Liver (tissue), 9 donors: Measurements from ENCODE around the gene GPR152. TPM values are rescaled to one million over a fixed set of nuclear protein-coding genes. Genes with fewer than 3 reads are reported as not detected.

Source experiments
- DNase-seq: peaks from one replicate; pipeline ENCODE4 v3.0.0-alpha.2; 2017; ENCODE audit warnings: low spot score
- H3K27ac ChIP-seq, 2 donors: one replicate each; pipeline ENCODE4 v1.7.0; 2013; ENCODE audit warnings: inconsistent platforms in 2 of 2, low read length in 2 of 2, control low read depth in 1 of 2, low read depth in 1 of 2, mild to moderate bottlenecking in 1 of 2
- H3K27me3 ChIP-seq, 4 donors: one replicate each; pipeline versions ENCODE4 v1.6.1 to v1.7.0; 2013; ENCODE audit warnings: low read length in 3 of 4, inconsistent platforms in 1 of 4, mild to moderate bottlenecking in 1 of 4, moderate library complexity in 1 of 4; ENCODE audit not compliant: control insufficient read depth in 4 of 4, insufficient read depth in 4 of 4
- H3K36me3 ChIP-seq, 4 donors: one replicate each; pipeline versions ENCODE4 v1.6.1 to v1.7.0; 2013; ENCODE audit warnings: low read length in 3 of 4, mild to moderate bottlenecking in 3 of 4, low read depth in 1 of 4, moderate library complexity in 1 of 4; ENCODE audit not compliant: control insufficient read depth in 4 of 4, insufficient read depth in 3 of 4
- H3K4me1 ChIP-seq, 4 donors: one replicate each; pipeline versions ENCODE4 v1.6.1 to v1.7.0; 2013; ENCODE audit warnings: low read length in 3 of 4, mild to moderate bottlenecking in 3 of 4, moderate library complexity in 1 of 4; ENCODE audit not compliant: control insufficient read depth in 4 of 4, insufficient read depth in 4 of 4
- H3K4me3 ChIP-seq, 3 donors: one replicate each; pipeline versions ENCODE4 v1.6.1 to v1.7.0; 2013; ENCODE audit warnings: low read length in 3 of 3, control low read depth in 1 of 3, low read depth in 1 of 3, mild to moderate bottlenecking in 1 of 3
- H3K9ac ChIP-seq, 2 donors: one replicate each; pipeline ENCODE4 v1.7.0; 2013; ENCODE audit warnings: low read length in 2 of 2, mild to moderate bottlenecking in 2 of 2, moderate library complexity in 2 of 2, control low read depth in 1 of 2, low read depth in 1 of 2
- H3K9me3 ChIP-seq, 4 donors: one replicate each; pipeline versions ENCODE4 v1.6.1 to v1.7.0; 2013; ENCODE audit warnings: low read length in 3 of 4; ENCODE audit not compliant: control insufficient read depth in 4 of 4
- ATF3 ChIP-seq: IDR thresholded peaks from 2 replicates; pipeline ENCODE4 v1.6.1; 2016; ENCODE audit warnings: antibody characterized with exemption
- CTCF ChIP-seq: fragments of 150-350 bp; IDR thresholded peaks from 2 replicates; pipeline ENCODE4 v1.5.1; 2017; ENCODE audit warnings: improper control_type of control experiment, low read depth, low read length; ENCODE audit not compliant: missing input control
- EGR1 ChIP-seq, 2 donors: IDR thresholded peaks; 2 replicates each; pipeline ENCODE4 v1.6.1; 2016 to 2018; ENCODE audit warnings: antibody characterized with exemption in 2 of 2, low read depth in 2 of 2
- FOXA1 ChIP-seq: IDR thresholded peaks from 2 replicates; pipeline ENCODE4 v1.6.1; 2016; ENCODE audit warnings: antibody characterized with exemption
- FOXA2 ChIP-seq: IDR thresholded peaks from 2 replicates; pipeline ENCODE4 v1.6.1; 2016; ENCODE audit warnings: antibody characterized with exemption
- GABPA ChIP-seq, 2 donors: IDR thresholded peaks in 1 of 2; conservative IDR thresholded peaks in 1 of 2; 2 replicates each; pipeline ENCODE4 v1.6.1; 2016; ENCODE audit warnings: antibody characterized with exemption in 2 of 2, mild to moderate bottlenecking in 1 of 2, moderate library complexity in 1 of 2
- HNF4A ChIP-seq, 2 donors: conservative IDR thresholded peaks; 2 replicates each; pipeline ENCODE4 v1.6.1; 2016; ENCODE audit warnings: antibody characterized with exemption in 2 of 2, mild to moderate bottlenecking in 2 of 2
- HNF4G ChIP-seq: IDR thresholded peaks from 2 replicates; pipeline ENCODE4 v1.6.1; 2016; ENCODE audit warnings: antibody characterized with exemption
- JUND ChIP-seq, 2 donors: IDR thresholded peaks; 2 replicates each; pipeline ENCODE4 v1.6.1; 2016; ENCODE audit warnings: antibody characterized with exemption in 2 of 2
- MAX ChIP-seq: IDR thresholded peaks from 2 replicates; pipeline ENCODE4 v1.6.1; 2016; ENCODE audit warnings: antibody characterized with exemption
- NR2F2 ChIP-seq: IDR thresholded peaks from 2 replicates; pipeline ENCODE4 v1.6.1; 2016; ENCODE audit warnings: antibody characterized with exemption
- RAD21 ChIP-seq, 2 donors: IDR thresholded peaks; 2 replicates each; pipeline ENCODE4 v1.6.1; 2016; ENCODE audit warnings: antibody characterized with exemption in 2 of 2, mild to moderate bottlenecking in 2 of 2
- REST ChIP-seq: IDR thresholded peaks from 2 replicates; pipeline ENCODE4 v1.6.1; 2016; ENCODE audit warnings: antibody characterized with exemption, mild to moderate bottlenecking
- RXRA ChIP-seq, 2 donors: IDR thresholded peaks; 2 replicates each; pipeline ENCODE4 v1.6.1; 2017 to 2018; ENCODE audit warnings: antibody characterized with exemption in 2 of 2, mild to moderate bottlenecking in 1 of 2
- SP1 ChIP-seq: IDR thresholded peaks from 2 replicates; pipeline ENCODE4 v1.6.1; 2018; ENCODE audit warnings: antibody characterized with exemption, mild to moderate bottlenecking
- TAF1 ChIP-seq: conservative IDR thresholded peaks from 2 replicates; pipeline ENCODE4 v1.6.1; 2016; ENCODE audit warnings: antibody characterized with exemption, mild to moderate bottlenecking
- YY1 ChIP-seq: IDR thresholded peaks from 2 replicates; pipeline ENCODE4 v1.6.1; 2016; ENCODE audit warnings: antibody characterized with exemption, mild to moderate bottlenecking
- ZBTB33 ChIP-seq: IDR thresholded peaks from 2 replicates; pipeline ENCODE4 v1.6.1; 2016; ENCODE audit warnings: antibody characterized with exemption
- WGBS: extraction: QIAGEN DNeasy Blood & Tissue Kit; methylation state at CpG from one replicate; pipeline ENCODE4 v1.1.7; 2013; 5-methylcytosine and 5-hydroxymethylcytosine counted together
- polyA plus RNA-seq, 2 donors: library from polyadenylated mRNA; stranded (reverse) in 1 of 2; unstranded in 1 of 2; fragments of 200-250 nt in 1 of 2; fragments of >200 nt in 1 of 2; fragmentation: Nextera tagmentation in 1 of 2; extraction: Ambion mirVana in 1 of 2; gene quantifications; one replicate each; pipeline versions ENCODE4 v1.2.1 to v1.2.3, GENCODE V29; 2013 to 2015
- total RNA-seq, 2 donors: library from RNA; depleted of rRNA; stranded (reverse); fragments of >200 nt; gene quantifications; one replicate each; pipeline ENCODE4 v1.2.3, GENCODE V29; 2014
- donor health status: healthy.
- donor health status: healthy.
- donor health status: healthy.
- donor health status: healthy.
- donor health status: healthy.

GPR152 gene
- total and polyA plus RNA-seq, 4 donors = not detected

GRCh38 chr11:67470337-67471002, 17.9 kb upstream of the GPR152 start:
- TF ChIP-seq HNF4A (conservative IDR thresholded peaks at IDR 0.05) (no peak), FOXA1 (no peak), ZBTB33 (no peak), TAF1 (no peak), YY1 (no peak), FOXA2 (no peak), EGR1 (IDR thresholded peaks at IDR 0.05; ENCODE audit: low read depth in 2 of 2) (no peak), GABPA (IDR thresholded peaks at IDR 0.05 in 1 of 2, conservative IDR thresholded peaks at IDR 0.05 in 1 of 2) (no peak), ATF3 (no peak), HNF4G (no peak), MAX (no peak), NR2F2 (no peak), JUND (IDR thresholded peaks at IDR 0.05) (no peak), RAD21 (IDR thresholded peaks at IDR 0.05) (no peak), CTCF (no peak), REST (no peak), SP1 (no peak), RXRA (IDR thresholded peaks at IDR 0.05) (no peak)
- no peak for DNase-seq
- Histone ChIP-seq H3K9ac (no peak overlapping the region), H3K4me1 (peaks cover 15 to 39% (median 29%) of the 10 kb centered on the region in 4 donors), H3K9me3 (no peaks in the 10 kb centered on the region), H3K27ac (no peak overlapping the region), H3K4me3 (no peak overlapping the region), H3K27me3 (no peaks in the 10 kb centered on the region), H3K36me3 (no peaks in the 10 kb centered on the region)
- WGBS = 78% methylated on average over 8 of the region's 8 CpGs
